GM10266 (cell line): ENCODE results near the gene DLGAP1.

ENCODE experiments used
- DNase-seq: peaks from one replicate; pipeline ENCODE4 v3.0.0; 2012; ENCODE audit errors: extremely low spot score
- TF ChIP-seq, protein P1 (sequence below): IDR thresholded peaks from 2 replicates; pipeline ENCODE4 v1.5.1; 2012; ENCODE audit warnings: mild to moderate bottlenecking, low read depth; ENCODE audit not compliant: control insufficient read depth, insufficient read depth; ENCODE audit errors: missing control alignments

DLGAP1 gene

GRCh38 chr18:3715231-3716080, 739.7 kb downstream of the DLGAP1 start:
- DNase-seq, result no peak
- TF ChIP-seq, protein P1, sequence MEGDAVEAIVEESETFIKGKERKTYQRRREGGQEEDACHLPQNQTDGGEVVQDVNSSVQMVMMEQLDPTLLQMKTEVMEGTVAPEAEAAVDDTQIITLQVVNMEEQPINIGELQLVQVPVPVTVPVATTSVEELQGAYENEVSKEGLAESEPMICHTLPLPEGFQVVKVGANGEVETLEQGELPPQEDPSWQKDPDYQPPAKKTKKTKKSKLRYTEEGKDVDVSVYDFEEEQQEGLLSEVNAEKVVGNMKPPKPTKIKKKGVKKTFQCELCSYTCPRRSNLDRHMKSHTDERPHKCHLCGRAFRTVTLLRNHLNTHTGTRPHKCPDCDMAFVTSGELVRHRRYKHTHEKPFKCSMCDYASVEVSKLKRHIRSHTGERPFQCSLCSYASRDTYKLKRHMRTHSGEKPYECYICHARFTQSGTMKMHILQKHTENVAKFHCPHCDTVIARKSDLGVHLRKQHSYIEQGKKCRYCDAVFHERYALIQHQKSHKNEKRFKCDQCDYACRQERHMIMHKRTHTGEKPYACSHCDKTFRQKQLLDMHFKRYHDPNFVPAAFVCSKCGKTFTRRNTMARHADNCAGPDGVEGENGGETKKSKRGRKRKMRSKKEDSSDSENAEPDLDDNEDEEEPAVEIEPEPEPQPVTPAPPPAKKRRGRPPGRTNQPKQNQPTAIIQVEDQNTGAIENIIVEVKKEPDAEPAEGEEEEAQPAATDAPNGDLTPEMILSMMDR, result no peak

DNA sequence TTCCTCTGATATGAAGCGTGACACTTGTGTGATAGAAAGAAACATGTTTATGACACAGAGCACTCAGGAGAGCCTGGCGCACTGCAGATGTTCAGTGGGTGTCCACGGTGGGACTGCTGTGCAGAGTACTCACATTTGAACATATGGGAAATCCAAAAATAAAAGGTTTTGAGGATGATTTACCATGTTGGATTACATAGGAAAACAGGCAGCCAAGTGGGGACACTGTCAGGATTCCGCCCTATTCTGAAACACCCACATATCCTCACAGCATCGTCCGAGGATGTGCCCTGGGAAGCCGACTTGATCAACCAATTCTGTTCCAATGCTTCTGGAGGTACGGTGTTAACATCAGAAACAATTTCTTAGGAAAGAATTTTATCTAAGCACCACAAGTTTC, 741.4 kb downstream of the DLGAP1 start:
- no peak for DNase-seq
- TF ChIP-seq, protein P1, result no peak

- TF ChIP-seq, protein P1, result no peak
- no peak for DNase-seq
These were observed 741.9 kb downstream of the DLGAP1 start for GRCh38 chr18:3713166-3713565.

- TF ChIP-seq, protein P1, result no peak
- no peak for DNase-seq
These were observed 742.6 kb downstream of the DLGAP1 start for GRCh38 chr18:3712491-3712890.

- no peak for DNase-seq
These were observed 744.3 kb downstream of the DLGAP1 start for GRCh38 chr18:3710712-3711301.

DNA sequence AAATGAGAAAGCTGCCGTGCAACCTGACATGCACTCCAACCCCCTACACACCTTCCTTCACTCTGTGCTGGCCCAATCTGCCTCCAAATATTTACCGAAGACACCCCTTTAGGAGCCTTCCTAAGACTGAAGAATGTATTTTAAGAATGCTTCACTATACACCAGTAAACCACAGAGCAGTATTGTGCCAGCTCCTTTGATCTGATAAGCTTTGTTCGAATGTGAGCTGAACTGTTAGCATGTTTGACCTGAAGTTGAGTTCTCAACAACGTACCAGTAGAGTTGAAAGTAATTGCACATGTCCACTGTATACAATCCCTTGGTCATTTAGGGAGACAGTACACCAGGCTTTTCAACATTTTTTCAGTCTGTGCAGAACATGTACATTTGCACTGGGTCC, 745.9 kb downstream of the DLGAP1 start:
- TF ChIP-seq, protein P1, result no peak
- no peak for DNase-seq

More at GRCh38 chr18:3710712-3711301, 744.3 kb downstream of the DLGAP1 start:
- TF ChIP-seq, protein P1, result no peak
